Mesothelial cell of epicardium (in vitro differentiated cells): ENCODE data around the gene DDR1. TPM values are rescaled to one million over a fixed set of nuclear protein-coding genes. Genes with fewer than 3 reads are reported as not detected.
"Not testable (repeated sequence)": the region's sequence is repeated elsewhere in the genome, so short reads cannot be mapped to it uniquely, and the experiment has no call there.

Source experiments
- DNase-seq, 2 experiments: peaks; one replicate each; pipeline ENCODE4 v3.0.0; 2021; ENCODE audit warnings: low spot score in 2 of 2; ENCODE audit not compliant: unreplicated experiment in 2 of 2
- H3K27ac Mint-ChIP-seq: 2 replicates; pipeline ENCODE4 v1.8.0; 2021; ENCODE audit warnings: mixed read lengths
- H3K27me3 Mint-ChIP-seq: 2 replicates; pipeline ENCODE4 v1.8.0; 2021; ENCODE audit warnings: low read depth, mixed read lengths
- H3K36me3 Mint-ChIP-seq: 2 replicates; pipeline ENCODE4 v1.8.0; 2021; ENCODE audit warnings: mixed read lengths
- H3K4me1 Mint-ChIP-seq: 2 replicates; pipeline ENCODE4 v1.8.0; 2021; ENCODE audit warnings: mixed read lengths
- H3K4me3 Mint-ChIP-seq: 2 replicates; pipeline ENCODE4 v1.8.0; 2021; ENCODE audit warnings: mild to moderate bottlenecking, moderate library complexity, mixed read lengths
- H3K9me3 Mint-ChIP-seq: 2 replicates; pipeline ENCODE4 v1.8.0; 2021; ENCODE audit warnings: mixed read lengths
- total RNA-seq: library from RNA; stranded (reverse); gene quantifications from 3 replicates; pipeline ENCODE4 v1.2.1, GENCODE V29; 2021
- TF ChIP-seq, protein P1 (sequence below): fragments of 200-600 bp; sonication (generic); IDR thresholded peaks from one replicate; pipeline ENCODE4 v1.5.0; 2021; ENCODE audit warnings: antibody characterized with exemption; ENCODE audit not compliant: unreplicated experiment

The DDR1 gene
- total RNA-seq, 1 donor from 2014 or later = 351 TPM

DNA sequence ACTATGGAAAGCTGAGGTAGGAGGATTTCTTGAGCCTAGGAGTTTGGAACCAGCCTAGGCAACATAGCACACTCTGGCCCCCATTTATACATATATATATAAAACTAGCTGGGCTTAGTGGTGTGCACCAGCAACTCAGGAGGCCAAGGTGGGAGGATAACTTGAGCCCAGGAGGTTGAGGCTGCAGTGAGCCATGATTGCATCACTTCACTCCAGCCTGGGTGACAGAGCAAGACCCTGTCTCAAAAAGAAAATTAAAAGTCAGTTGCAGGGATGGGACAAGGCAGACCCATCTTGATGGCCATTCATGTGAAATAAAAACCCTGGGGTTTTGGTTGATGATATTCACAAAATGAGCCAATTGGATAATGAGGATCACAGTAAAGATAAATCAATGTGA is 17.1 kb downstream of the DDR1 start:
- Mint-ChIP-seq H3K27me3 (no peaks in the 10 kb centered on the region), H3K27ac (no peak overlapping the region), H3K9me3 (no peaks in the 10 kb centered on the region), H3K4me3 (no peak overlapping the region), H3K4me1 (no peaks in the 10 kb centered on the region), H3K36me3 (peaks cover 16% of the 10 kb centered on the region)
- no peak for DNase-seq
- TF ChIP-seq, protein P1, sequence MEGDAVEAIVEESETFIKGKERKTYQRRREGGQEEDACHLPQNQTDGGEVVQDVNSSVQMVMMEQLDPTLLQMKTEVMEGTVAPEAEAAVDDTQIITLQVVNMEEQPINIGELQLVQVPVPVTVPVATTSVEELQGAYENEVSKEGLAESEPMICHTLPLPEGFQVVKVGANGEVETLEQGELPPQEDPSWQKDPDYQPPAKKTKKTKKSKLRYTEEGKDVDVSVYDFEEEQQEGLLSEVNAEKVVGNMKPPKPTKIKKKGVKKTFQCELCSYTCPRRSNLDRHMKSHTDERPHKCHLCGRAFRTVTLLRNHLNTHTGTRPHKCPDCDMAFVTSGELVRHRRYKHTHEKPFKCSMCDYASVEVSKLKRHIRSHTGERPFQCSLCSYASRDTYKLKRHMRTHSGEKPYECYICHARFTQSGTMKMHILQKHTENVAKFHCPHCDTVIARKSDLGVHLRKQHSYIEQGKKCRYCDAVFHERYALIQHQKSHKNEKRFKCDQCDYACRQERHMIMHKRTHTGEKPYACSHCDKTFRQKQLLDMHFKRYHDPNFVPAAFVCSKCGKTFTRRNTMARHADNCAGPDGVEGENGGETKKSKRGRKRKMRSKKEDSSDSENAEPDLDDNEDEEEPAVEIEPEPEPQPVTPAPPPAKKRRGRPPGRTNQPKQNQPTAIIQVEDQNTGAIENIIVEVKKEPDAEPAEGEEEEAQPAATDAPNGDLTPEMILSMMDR = no peak

DNA sequence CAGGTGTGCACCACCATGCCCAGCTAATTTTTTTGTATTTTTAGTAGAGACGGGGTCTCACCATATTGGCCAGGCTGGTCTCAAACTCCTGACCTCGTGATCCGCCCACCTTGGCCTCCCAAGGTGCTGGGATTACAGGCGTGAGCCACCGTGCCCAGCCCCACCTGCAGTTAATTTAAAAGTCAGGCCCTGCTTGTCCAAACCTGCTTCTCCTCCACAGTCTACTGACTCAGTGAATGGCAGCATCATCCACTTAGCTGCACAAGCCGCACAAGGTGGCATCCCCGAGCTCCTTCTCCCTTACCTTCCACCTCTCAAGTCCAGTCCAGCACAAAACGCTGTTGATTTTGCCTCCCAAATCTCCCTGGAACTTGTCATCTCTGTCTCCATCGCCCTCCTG is 17.9 kb downstream of the DDR1 start:
- not testable (repeated sequence) for H3K9me3 Mint-ChIP-seq, DNase-seq, H3K4me1 Mint-ChIP-seq, H3K27me3 Mint-ChIP-seq, H3K27ac Mint-ChIP-seq, H3K4me3 Mint-ChIP-seq
- peaks cover 12% of the 10 kb centered on the region for H3K36me3 Mint-ChIP-seq

DNA sequence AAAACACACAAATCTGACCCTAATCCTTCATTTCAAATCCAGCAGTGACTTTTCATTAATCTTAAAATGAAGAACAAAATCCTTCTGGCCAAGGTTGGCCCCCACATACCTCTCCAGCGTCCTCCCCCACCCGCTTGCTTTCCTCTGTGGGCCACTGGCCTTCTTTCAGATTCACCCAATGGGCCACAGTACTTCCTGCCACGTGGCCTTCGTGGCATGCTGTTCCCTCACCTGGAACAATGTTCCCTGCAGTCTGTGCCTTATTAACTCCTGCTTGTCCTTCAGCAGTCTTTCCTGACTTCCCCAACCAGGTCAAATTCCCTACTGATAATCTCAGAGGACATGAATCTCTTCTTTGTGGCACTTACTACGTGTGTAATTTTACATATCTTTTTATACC is 18.4 kb downstream of the DDR1 start:
- H3K36me3 Mint-ChIP-seq = peaks cover 12% of the 10 kb centered on the region
- DNase-seq = no peak
- no peaks in the 10 kb centered on the region for H3K9me3 Mint-ChIP-seq
- no peaks in the 10 kb centered on the region for H3K4me1 Mint-ChIP-seq
- TF ChIP-seq, protein P1 = no peak
- no peak overlapping the region for H3K4me3 Mint-ChIP-seq
- no peak overlapping the region for H3K27ac Mint-ChIP-seq
- H3K27me3 Mint-ChIP-seq = no peaks in the 10 kb centered on the region

GRCh38 chr6:30903236-30903635 is 18.9 kb downstream of the DDR1 start:
- DNase-seq = no peak
- TF ChIP-seq, protein P1 = no peak
- peaks cover 12% of the 10 kb centered on the region for H3K36me3 Mint-ChIP-seq
- H3K27me3 Mint-ChIP-seq = no peaks in the 10 kb centered on the region
- no peaks in the 10 kb centered on the region for H3K9me3 Mint-ChIP-seq
- H3K4me3 Mint-ChIP-seq = no peak overlapping the region
- H3K4me1 Mint-ChIP-seq = peaks cover under 1% of the 10 kb centered on the region
- no peak overlapping the region for H3K27ac Mint-ChIP-seq

GRCh38 chr6:30907290-30907757 is 23.0 kb downstream of the DDR1 start:
- H3K27ac Mint-ChIP-seq, DNase-seq, H3K9me3 Mint-ChIP-seq, H3K27me3 Mint-ChIP-seq: not testable (repeated sequence)
- peak overlapping the region; percentile 96 for H3K4me3 Mint-ChIP-seq
- peaks cover 11% of the 10 kb centered on the region for H3K36me3 Mint-ChIP-seq
- H3K4me1 Mint-ChIP-seq = peaks cover 11% of the 10 kb centered on the region

GRCh38 chr6:30907758-30908591 is 23.7 kb downstream of the DDR1 start, which contains the start of gene GTF2H4:
GTF2H4 (plus strand) TSS chr6:30908207.
- H3K27ac Mint-ChIP-seq = peak within 1 kb of the TSS; percentile 91
- H3K4me3 Mint-ChIP-seq = peak within 1 kb of the TSS; percentile 96
- TF ChIP-seq, protein P1 = no peak
- H3K27me3 Mint-ChIP-seq = no peaks in the 10 kb centered on the region
- H3K9me3 Mint-ChIP-seq = no peaks in the 10 kb centered on the region
- peaks cover 11% of the 10 kb centered on the region for H3K36me3 Mint-ChIP-seq
- peak; percentile 81 to 90 for DNase-seq
- H3K4me1 Mint-ChIP-seq = peaks cover 11% of the 10 kb centered on the region
